Measurements from ENCODE around the gene EEFSEC. TPM values are rescaled to one million over a fixed set of nuclear protein-coding genes. Genes with fewer than 3 reads are reported as not detected.

Gene EEFSEC
- total RNA-seq, 1 donor from 2014 or later = 15.6 TPM

GRCh38 chr3:128412180-128413002 is 259.1 kb downstream of the EEFSEC start:
- Mint-ChIP-seq H3K27ac (ENCODE audit: unreplicated experiment) (no peak overlapping the region), H3K9me3 (ENCODE audit: unreplicated experiment) (no peaks in the 10 kb centered on the region), H3K4me3 (ENCODE audit: unreplicated experiment) (no peak overlapping the region), H3K27me3 (ENCODE audit: unreplicated experiment) (no peaks in the 10 kb centered on the region), H3K36me3 (ENCODE audit: unreplicated experiment) (no peaks in the 10 kb centered on the region), H3K4me1 (ENCODE audit: unreplicated experiment) (peaks cover 10% of the 10 kb centered on the region)
- TF ChIP-seq, protein P1, sequence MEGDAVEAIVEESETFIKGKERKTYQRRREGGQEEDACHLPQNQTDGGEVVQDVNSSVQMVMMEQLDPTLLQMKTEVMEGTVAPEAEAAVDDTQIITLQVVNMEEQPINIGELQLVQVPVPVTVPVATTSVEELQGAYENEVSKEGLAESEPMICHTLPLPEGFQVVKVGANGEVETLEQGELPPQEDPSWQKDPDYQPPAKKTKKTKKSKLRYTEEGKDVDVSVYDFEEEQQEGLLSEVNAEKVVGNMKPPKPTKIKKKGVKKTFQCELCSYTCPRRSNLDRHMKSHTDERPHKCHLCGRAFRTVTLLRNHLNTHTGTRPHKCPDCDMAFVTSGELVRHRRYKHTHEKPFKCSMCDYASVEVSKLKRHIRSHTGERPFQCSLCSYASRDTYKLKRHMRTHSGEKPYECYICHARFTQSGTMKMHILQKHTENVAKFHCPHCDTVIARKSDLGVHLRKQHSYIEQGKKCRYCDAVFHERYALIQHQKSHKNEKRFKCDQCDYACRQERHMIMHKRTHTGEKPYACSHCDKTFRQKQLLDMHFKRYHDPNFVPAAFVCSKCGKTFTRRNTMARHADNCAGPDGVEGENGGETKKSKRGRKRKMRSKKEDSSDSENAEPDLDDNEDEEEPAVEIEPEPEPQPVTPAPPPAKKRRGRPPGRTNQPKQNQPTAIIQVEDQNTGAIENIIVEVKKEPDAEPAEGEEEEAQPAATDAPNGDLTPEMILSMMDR (IDR thresholded peaks at IDR 0.05) = no peak
- no peak for DNase-seq (ENCODE audit: extremely low spot score, unreplicated experiment)

DNA sequence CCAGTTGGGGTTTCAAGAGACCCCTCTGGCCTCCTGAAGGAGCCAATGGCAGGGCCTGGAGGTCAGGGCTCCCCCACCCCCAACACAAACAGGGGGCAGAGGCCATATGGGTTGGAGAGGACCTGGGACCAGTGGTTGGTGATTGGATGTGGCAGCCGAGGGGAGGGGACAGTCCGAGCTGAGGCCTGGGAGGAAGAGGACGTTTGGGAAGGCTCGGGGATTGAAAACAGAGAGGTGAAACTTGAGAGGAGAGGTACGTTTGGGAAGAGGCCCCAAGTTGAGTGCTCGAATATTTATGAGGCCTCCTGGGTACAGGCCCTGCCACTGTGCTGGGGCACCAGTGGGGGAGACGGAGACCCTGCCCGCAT is 259.7 kb downstream of the EEFSEC start:
- Mint-ChIP-seq H3K36me3 (ENCODE audit: unreplicated experiment) (no peaks in the 10 kb centered on the region), H3K4me3 (ENCODE audit: unreplicated experiment) (no peak overlapping the region), H3K4me1 (ENCODE audit: unreplicated experiment) (peaks cover 11% of the 10 kb centered on the region), H3K9me3 (ENCODE audit: unreplicated experiment) (no peaks in the 10 kb centered on the region), H3K27ac (ENCODE audit: unreplicated experiment) (no peak overlapping the region), H3K27me3 (ENCODE audit: unreplicated experiment) (no peaks in the 10 kb centered on the region)
- TF ChIP-seq, protein P1 (IDR thresholded peaks at IDR 0.05) = no peak
- no peak for DNase-seq (ENCODE audit: extremely low spot score, unreplicated experiment)

DNA sequence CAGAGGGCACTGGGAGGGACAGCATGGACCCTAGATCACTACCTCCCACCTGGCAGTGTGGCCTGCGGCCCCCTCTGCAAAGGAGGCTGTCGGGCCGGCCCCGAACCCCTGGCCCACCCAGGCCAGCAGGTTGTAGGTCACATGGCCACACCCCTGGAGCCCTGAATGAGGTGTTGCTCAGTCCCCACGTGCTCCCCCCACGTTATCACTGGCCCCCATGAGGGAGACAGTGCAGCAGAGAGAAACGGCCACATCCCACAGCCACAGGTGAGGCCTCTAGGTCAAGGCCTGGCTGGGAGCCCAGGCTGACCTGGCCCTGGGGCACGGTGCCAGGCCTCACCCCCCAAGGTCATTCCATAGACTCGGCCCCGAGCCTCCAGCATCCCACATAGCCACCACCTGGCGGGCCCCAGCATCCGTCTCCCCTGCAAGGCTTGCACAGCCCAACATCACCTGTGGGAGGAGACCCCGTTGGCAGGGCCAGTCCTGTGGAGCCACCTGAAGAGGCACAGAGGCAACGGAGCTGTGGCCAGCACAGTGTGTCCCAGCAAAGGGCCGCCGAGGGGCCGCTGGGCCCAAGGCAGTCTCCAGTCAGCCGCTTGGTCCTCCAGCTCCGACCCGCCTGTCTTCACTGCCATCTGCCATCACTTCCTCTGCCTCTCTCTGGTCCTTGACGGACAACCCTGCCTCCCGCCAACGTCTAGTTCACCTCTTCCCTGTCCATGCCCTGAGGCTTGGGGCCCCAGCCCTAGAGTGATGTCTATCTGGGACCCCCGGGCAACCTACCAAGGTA is 260.3 kb downstream of the EEFSEC start:
- H3K36me3 Mint-ChIP-seq (ENCODE audit: unreplicated experiment) = no peaks in the 10 kb centered on the region
- no peaks in the 10 kb centered on the region for H3K27me3 Mint-ChIP-seq (ENCODE audit: unreplicated experiment)
- TF ChIP-seq, protein P1 (IDR thresholded peaks at IDR 0.05) = no peak
- H3K4me1 Mint-ChIP-seq (ENCODE audit: unreplicated experiment) = peaks cover 11% of the 10 kb centered on the region
- DNase-seq (ENCODE audit: extremely low spot score, unreplicated experiment) = no peak
- no peaks in the 10 kb centered on the region for H3K9me3 Mint-ChIP-seq (ENCODE audit: unreplicated experiment)
- H3K27ac Mint-ChIP-seq (ENCODE audit: unreplicated experiment) = no peak overlapping the region
- no peak overlapping the region for H3K4me3 Mint-ChIP-seq (ENCODE audit: unreplicated experiment)

- Mint-ChIP-seq H3K4me3 (ENCODE audit: unreplicated experiment) (no peak overlapping the region), H3K4me1 (ENCODE audit: unreplicated experiment) (peaks cover 11% of the 10 kb centered on the region), H3K27ac (ENCODE audit: unreplicated experiment) (no peak overlapping the region), H3K27me3 (ENCODE audit: unreplicated experiment) (peaks cover 7% of the 10 kb centered on the region), H3K9me3 (ENCODE audit: unreplicated experiment) (peaks cover 5% of the 10 kb centered on the region), H3K36me3 (ENCODE audit: unreplicated experiment) (peaks cover 7% of the 10 kb centered on the region)
- TF ChIP-seq, protein P1 (IDR thresholded peaks at IDR 0.05) = no peak
- DNase-seq (ENCODE audit: extremely low spot score, unreplicated experiment) = no peak
These were observed 262.0 kb downstream of the EEFSEC start for GRCh38 chr3:128415200-128415772.
